Trophoblast cell (in vitro differentiated cells and primary cell): ENCODE measurements around the gene FXN.

Source experiments
- DNase-seq, 2 donors: peaks; one replicate each; pipeline ENCODE4 v3.0.0-alpha.2; 2016
- H2AFZ ChIP-seq: 2 replicates; pipeline ENCODE4 v1.6.1; 2013; ENCODE audit warnings: low read length, moderate library complexity, mild to moderate bottlenecking; ENCODE audit not compliant: insufficient read depth, poor library complexity
- H2AK5ac ChIP-seq: 2 replicates; pipeline ENCODE4 v1.6.1; 2013; ENCODE audit warnings: mild to moderate bottlenecking, low read length
- H2BK120ac ChIP-seq: 2 replicates; pipeline ENCODE4 v1.6.1; 2013; ENCODE audit warnings: low read length, mild to moderate bottlenecking, moderate library complexity; ENCODE audit not compliant: insufficient read depth, poor library complexity
- H2BK12ac ChIP-seq: 2 replicates; pipeline ENCODE4 v1.6.1; 2013; ENCODE audit warnings: mild to moderate bottlenecking, low read length, moderate library complexity
- H2BK5ac ChIP-seq: 2 replicates; pipeline ENCODE4 v1.6.1; 2013; ENCODE audit warnings: low read length, low read depth, moderate library complexity, mild to moderate bottlenecking; ENCODE audit not compliant: poor library complexity
- H3K14ac ChIP-seq: 2 replicates; pipeline ENCODE4 v1.6.1; 2013; ENCODE audit warnings: mild to moderate bottlenecking, low read length
- H3K18ac ChIP-seq: 2 replicates; pipeline ENCODE4 v1.6.1; 2013; ENCODE audit warnings: mild to moderate bottlenecking, low read length
- H3K23ac ChIP-seq: 2 replicates; pipeline ENCODE4 v1.6.1; 2013; ENCODE audit warnings: low read length
- H3K27ac ChIP-seq: 2 replicates; pipeline ENCODE4 v1.5.1; 2013; ENCODE audit warnings: low read depth, mild to moderate bottlenecking, inconsistent platforms, low read length, moderate library complexity
- H3K27me3 ChIP-seq: 2 replicates; pipeline ENCODE4 v1.6.1; 2013; ENCODE audit warnings: inconsistent platforms, mild to moderate bottlenecking, low read length, moderate library complexity; ENCODE audit not compliant: insufficient read depth
- H3K36me3 ChIP-seq, 2 experiments: 1 replicate in 1 of 2; 2 replicates in 1 of 2; pipeline ENCODE4 v1.6.1; 2013; ENCODE audit warnings: low read length in 2 of 2, mild to moderate bottlenecking in 2 of 2, moderate library complexity in 1 of 2; ENCODE audit not compliant: insufficient read depth in 2 of 2, control insufficient read depth in 1 of 2
- H3K4ac ChIP-seq: 2 replicates; pipeline ENCODE4 v1.6.1; 2013; ENCODE audit warnings: low read depth, mild to moderate bottlenecking, low read length, moderate library complexity
- H3K4me1 ChIP-seq, 2 experiments: 1 replicate in 1 of 2; 2 replicates in 1 of 2; pipeline ENCODE4 v1.6.1; 2013; ENCODE audit warnings: low read length in 2 of 2, mild to moderate bottlenecking in 2 of 2, moderate library complexity in 1 of 2; ENCODE audit not compliant: insufficient read depth in 2 of 2, control insufficient read depth in 1 of 2
- H3K4me2 ChIP-seq: 2 replicates; pipeline ENCODE4 v1.6.1; 2013; ENCODE audit warnings: inconsistent platforms, mild to moderate bottlenecking, low read length, moderate library complexity
- H3K4me3 ChIP-seq: 2 replicates; pipeline ENCODE4 v1.5.1; 2013; ENCODE audit warnings: mild to moderate bottlenecking, low read depth, low read length, inconsistent platforms
- H3K79me1 ChIP-seq: one replicate; pipeline ENCODE4 v1.6.1; 2013; ENCODE audit warnings: low read length
- H3K79me2 ChIP-seq: 2 replicates; pipeline ENCODE4 v1.6.1; 2013; ENCODE audit warnings: low read length, mild to moderate bottlenecking; ENCODE audit not compliant: control insufficient read depth, insufficient read depth, poor library complexity
- H3K9ac ChIP-seq: 2 replicates; pipeline ENCODE4 v1.6.1; 2013; ENCODE audit warnings: mild to moderate bottlenecking, low read length
- H3K9me3 ChIP-seq: 2 replicates; pipeline ENCODE4 v1.6.1; 2013; ENCODE audit warnings: low read depth, mild to moderate bottlenecking, control low read depth, inconsistent platforms, low read length; ENCODE audit not compliant: insufficient read depth
- H4K12ac ChIP-seq: 2 replicates; pipeline ENCODE4 v1.6.1; 2013; ENCODE audit warnings: low read depth, mild to moderate bottlenecking, low read length, moderate library complexity
- H4K8ac ChIP-seq: 2 replicates; pipeline ENCODE4 v1.6.1; 2013; ENCODE audit warnings: low read depth, mild to moderate bottlenecking, low read length, moderate library complexity
- H4K91ac ChIP-seq: one replicate; pipeline ENCODE4 v1.6.1; 2013; ENCODE audit warnings: low read depth, mild to moderate bottlenecking, low read length, moderate library complexity
- WGBS: extraction: QIAGEN DNeasy Blood & Tissue Kit; methylation state at CpG from one replicate; pipeline ENCODE4 v1.1.7; 2013; ENCODE audit warnings: missing lambda C conversion rate; ENCODE audit not compliant: insufficient read length, insufficient coverage; ENCODE audit errors: extremely low coverage; 5-methylcytosine and 5-hydroxymethylcytosine counted together

FXN gene

DNA sequence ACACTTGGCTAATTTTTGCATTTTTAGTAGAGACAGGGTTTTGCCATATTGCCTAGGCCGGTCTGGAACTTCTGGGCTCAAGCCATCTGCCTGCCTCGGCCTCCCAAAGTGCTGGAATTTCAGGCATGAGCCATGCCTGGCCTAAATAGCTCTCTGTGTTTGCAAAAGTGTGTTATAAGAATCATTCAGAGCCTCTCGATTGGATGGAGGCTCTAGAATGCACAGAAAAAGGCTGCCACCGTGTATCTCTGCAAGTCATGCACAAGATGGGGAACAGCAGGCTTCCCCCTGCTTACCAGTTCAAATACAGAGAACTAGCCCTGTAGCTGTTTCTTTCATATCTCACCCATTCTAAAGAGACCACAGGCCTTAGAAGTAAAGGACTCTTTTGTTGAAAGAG, 28.3 kb downstream of the FXN start:
- H2BK12ac ChIP-seq: no peak overlapping the region
- H3K18ac ChIP-seq: no peak overlapping the region
- H3K79me2 ChIP-seq: no peaks in the 10 kb centered on the region
- no peak overlapping the region for H2BK120ac ChIP-seq
- DNase-seq: peak in 1 of 2 donors; percentile 7
- H2AFZ ChIP-seq: no peak overlapping the region
- no peak overlapping the region for H4K8ac ChIP-seq
- no peak overlapping the region for H3K9ac ChIP-seq
- no peaks in the 10 kb centered on the region for H3K4me1 ChIP-seq
- no peak overlapping the region for H2BK5ac ChIP-seq
- WGBS: no CpG with 5 or more reads among the region's 4 CpGs
- no peaks in the 10 kb centered on the region for H3K9me3 ChIP-seq
- H3K4me2 ChIP-seq: no peak overlapping the region
- no peak overlapping the region for H4K12ac ChIP-seq
- H3K27me3 ChIP-seq: no peaks in the 10 kb centered on the region
- no peak overlapping the region for H3K14ac ChIP-seq
- no peak overlapping the region for H2AK5ac ChIP-seq
- no peak overlapping the region for H3K4me3 ChIP-seq
- no peak overlapping the region for H4K91ac ChIP-seq
- H3K79me1 ChIP-seq: no peaks in the 10 kb centered on the region
- peaks cover 2 to 7% of the 10 kb centered on the region in 2 experiments for H3K36me3 ChIP-seq
- H3K27ac ChIP-seq: no peak overlapping the region
- H3K23ac ChIP-seq: no peak overlapping the region
- no peak overlapping the region for H3K4ac ChIP-seq

- Histone ChIP-seq H3K9me3 (peaks cover 2% of the 10 kb centered on the region), H3K79me1 (no peaks in the 10 kb centered on the region), H3K4me3 (no peak overlapping the region), H3K4me2 (no peak overlapping the region), H3K27me3 (no peaks in the 10 kb centered on the region), H4K8ac (no peak overlapping the region), H3K27ac (no peak overlapping the region), H3K9ac (no peak overlapping the region), H3K79me2 (no peaks in the 10 kb centered on the region), H3K4ac (no peak overlapping the region), H2BK12ac (no peak overlapping the region), H3K23ac (no peak overlapping the region), H4K91ac (no peak overlapping the region), H2BK5ac (no peak overlapping the region), H2AFZ (no peak overlapping the region), H2AK5ac (no peak overlapping the region), H4K12ac (no peak overlapping the region), H2BK120ac (no peak overlapping the region), H3K36me3 (peaks cover 4 to 9% of the 10 kb centered on the region in 2 experiments), H3K18ac (no peak overlapping the region), H3K14ac (no peak overlapping the region), H3K4me1 (no peaks in the 10 kb centered on the region)
- DNase-seq: no peak
- no CpG with 5 or more reads among the region's 1 CpG for WGBS
Measured at GRCh38 chr9:69065660-69066059, 30.1 kb downstream of the FXN start.

GRCh38 chr9:69066955-69067354, 31.4 kb downstream of the FXN start:
- Histone ChIP-seq H3K36me3 (peaks cover 4 to 9% of the 10 kb centered on the region in 2 experiments), H3K9me3 (peaks cover 2% of the 10 kb centered on the region), H3K4me1 (no peaks in the 10 kb centered on the region), H3K14ac (no peak overlapping the region), H2BK5ac (no peak overlapping the region), H3K9ac (no peak overlapping the region), H2BK120ac (no peak overlapping the region), H3K4ac (no peak overlapping the region), H4K91ac (no peak overlapping the region), H3K23ac (no peak overlapping the region), H2AFZ (no peak overlapping the region), H3K79me1 (no peaks in the 10 kb centered on the region), H4K8ac (no peak overlapping the region), H4K12ac (no peak overlapping the region), H3K27ac (no peak overlapping the region), H3K4me3 (no peak overlapping the region), H3K18ac (no peak overlapping the region), H3K27me3 (no peaks in the 10 kb centered on the region), H3K4me2 (no peak overlapping the region), H2AK5ac (no peak overlapping the region), H2BK12ac (no peak overlapping the region), H3K79me2 (no peaks in the 10 kb centered on the region)
- no CpG with 5 or more reads among the region's 27 CpGs for WGBS
- DNase-seq: no peak

DNA sequence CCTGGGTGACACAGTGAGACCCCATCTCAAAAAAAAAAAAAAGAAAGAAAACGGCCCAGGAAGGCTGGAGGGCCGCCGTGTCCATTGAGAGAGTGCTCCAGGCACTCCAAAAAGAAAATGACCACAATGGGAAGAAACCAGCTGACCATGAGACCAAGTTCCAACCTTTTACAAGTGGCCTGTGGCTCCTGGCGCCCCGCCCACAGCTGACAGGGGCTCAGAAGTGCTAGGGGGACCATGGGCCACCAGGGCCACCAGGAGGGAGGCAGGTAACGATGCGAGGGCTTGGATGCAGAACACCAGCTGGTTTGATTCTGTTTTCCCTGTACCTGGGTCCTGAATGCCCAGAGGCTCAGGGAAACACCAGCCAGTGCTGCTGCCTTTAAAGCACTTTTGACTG, 34.6 kb downstream of the FXN start:
- H3K4me2 ChIP-seq: no peak overlapping the region
- no peak overlapping the region for H3K23ac ChIP-seq
- peaks cover 2% of the 10 kb centered on the region for H3K9me3 ChIP-seq
- H2AFZ ChIP-seq: no peak overlapping the region
- no peak overlapping the region for H3K14ac ChIP-seq
- no peak overlapping the region for H2BK5ac ChIP-seq
- H4K12ac ChIP-seq: no peak overlapping the region
- H3K27ac ChIP-seq: no peak overlapping the region
- H3K9ac ChIP-seq: no peak overlapping the region
- H3K4me1 ChIP-seq: no peaks in the 10 kb centered on the region
- H2BK12ac ChIP-seq: no peak overlapping the region
- H3K4me3 ChIP-seq: no peak overlapping the region
- H3K79me1 ChIP-seq: no peaks in the 10 kb centered on the region
- H3K36me3 ChIP-seq: peaks cover 4 to 9% of the 10 kb centered on the region in 2 experiments
- no peak overlapping the region for H3K18ac ChIP-seq
- H3K4ac ChIP-seq: no peak overlapping the region
- no CpG with 5 or more reads among the region's 7 CpGs for WGBS
- H4K91ac ChIP-seq: no peak overlapping the region
- H2BK120ac ChIP-seq: no peak overlapping the region
- H2AK5ac ChIP-seq: no peak overlapping the region
- no peak overlapping the region for H4K8ac ChIP-seq
- no peak for DNase-seq
- H3K79me2 ChIP-seq: no peaks in the 10 kb centered on the region
- no peaks in the 10 kb centered on the region for H3K27me3 ChIP-seq
